HepG2 (cell line): Measurements from ENCODE around the gene TFEC. TPM values are rescaled to one million over a fixed set of nuclear protein-coding genes. Genes with fewer than 3 reads are reported as not detected.

Experiments used
- ATAC-seq: fragments of 200-7000 bp; cut with Tn5 transposase; 3 replicates; pipeline ENCODE4 v1.9.1; 2020; ENCODE audit warnings: mild to moderate bottlenecking, moderate library complexity
- BruUV-seq: library from RNA; stranded (reverse); fragments of 400-500 nt; replicated peaks from 2 replicates; lab custom pipeline; 2021; lab: Mats Ljungman, UMichigan
- CTCF ChIA-PET: fragments of 300-600 bp; formaldehyde crosslinking; extraction: SDS; loops from one replicate; lab custom pipeline; 2021; ENCODE audit warnings: low total read pairs, inconsistent platforms, low intra/inter-chr PET ratio; lab: Yijun Ruan, JAX
- POLR2A ChIA-PET: fragments of 350-600 bp; sonication (Branson Sonifier 250); formaldehyde crosslinking; loops from one replicate; lab custom pipeline; 2020; ENCODE audit warnings: antibody characterized with exemption, inconsistent platforms; lab: Yijun Ruan, JAX
- DNase-seq: peaks from one replicate; pipeline ENCODE4 v3.0.0-alpha.2; 2015; ENCODE audit warnings: low spot score
- FAIRE-seq: peaks from 3 replicates; lab custom pipeline; 2011; peaks lifted over from hg19 to GRCh38; lab: Jason Lieb, UNC
- H2AFZ ChIP-seq: one replicate; pipeline ENCODE4 v1.6.1; 2011; ENCODE audit warnings: low read length, inconsistent platforms
- H3K27ac ChIP-seq: fragments of 300-600 bp; 3 replicates; pipeline ENCODE4 v1.8.0; 2011; ENCODE audit warnings: mixed run types, mild to moderate bottlenecking, mixed read lengths, low read length, inconsistent platforms; ENCODE audit not compliant: insufficient read depth; ENCODE audit errors: extremely low read length
- H3K27me3 ChIP-seq, 2 experiments: fragments of 200-600 bp in 1 of 2; 2 replicates in 1 of 2; 3 replicates in 1 of 2; pipeline versions ENCODE4 v1.6.0 to v1.8.0; 2011; ENCODE audit warnings: low read length in 2 of 2, mild to moderate bottlenecking in 2 of 2, moderate library complexity in 2 of 2, inconsistent platforms in 1 of 2; ENCODE audit not compliant: insufficient read depth in 2 of 2, control insufficient read depth in 1 of 2
- H3K36me3 ChIP-seq, 2 experiments: fragments of 200-600 bp in 1 of 2; replicated peaks in 1 of 2; 2 replicates in 1 of 2; 3 replicates in 1 of 2; pipeline versions ENCODE4 v1.5.1 to v1.8.0; 2011; ENCODE audit warnings: low read length in 2 of 2, inconsistent platforms in 1 of 2; ENCODE audit not compliant: insufficient read depth in 2 of 2, control insufficient read depth in 1 of 2
- H3K4me1 ChIP-seq: 2 replicates; pipeline ENCODE4 v1.5.1; 2012; ENCODE audit warnings: low read length, inconsistent platforms; ENCODE audit not compliant: insufficient read depth
- H3K4me2 ChIP-seq: 2 replicates; pipeline ENCODE4 v1.6.0; 2011; ENCODE audit warnings: low read depth, low read length, inconsistent platforms
- H3K4me3 ChIP-seq, 3 experiments: fragments of 200-600 bp in 1 of 3; sonication (generic), shearing (Covaris generic) in 1 of 3; replicated peaks in 1 of 3; 2 replicates each; pipeline ENCODE4 v1.5.1; 2011 to 2016; ENCODE audit warnings: low read length in 3 of 3, inconsistent platforms in 2 of 3, low read depth in 2 of 3, mild to moderate bottlenecking in 2 of 3, control low read depth in 1 of 3, mixed read lengths in 1 of 3; ENCODE audit not compliant: insufficient read depth in 1 of 3
- H3K79me2 ChIP-seq: one replicate; pipeline ENCODE4 v1.6.1; 2011; ENCODE audit warnings: low read length, inconsistent platforms; ENCODE audit not compliant: insufficient read depth
- H3K9ac ChIP-seq: 2 replicates; pipeline ENCODE4 v1.6.0; 2011; ENCODE audit warnings: mild to moderate bottlenecking, low read depth, low read length, inconsistent platforms; ENCODE audit not compliant: insufficient read depth
- H3K9me3 ChIP-seq: 2 replicates; pipeline ENCODE4 v1.5.1; 2012; ENCODE audit warnings: mild to moderate bottlenecking, low read length
- H4K20me1 ChIP-seq: 2 replicates; pipeline ENCODE4 v1.6.0; 2011; ENCODE audit warnings: inconsistent platforms, mild to moderate bottlenecking, low read length, moderate library complexity; ENCODE audit not compliant: insufficient read depth
- HCFC1 ChIP-seq: fragments of 150-350 bp; IDR thresholded peaks from 2 replicates; pipeline ENCODE4 v1.6.1; 2014; ENCODE audit warnings: low read depth, low read length
- HDAC1 ChIP-seq: sonication (generic); formaldehyde crosslinking; IDR thresholded peaks from 2 replicates; pipeline ENCODE4 v1.5.1; 2020; ENCODE audit warnings: mild to moderate bottlenecking, missing genetic modification reagents
- HDAC6 ChIP-seq: fragments of 200-600 bp; sonication (generic); IDR thresholded peaks from 2 replicates; pipeline ENCODE4 v1.7.0; 2017; ENCODE audit warnings: mild to moderate bottlenecking, antibody characterized with exemption, low read length, low read depth
- IRF1 ChIP-seq: sonication (generic); formaldehyde crosslinking; IDR thresholded peaks from 2 replicates; pipeline ENCODE4 v1.4.0; 2020; ENCODE audit warnings: low read depth, mild to moderate bottlenecking, missing genetic modification reagents
- POLR2G ChIP-seq: fragments of 200-400 bp; formaldehyde crosslinking; IDR thresholded peaks from 2 replicates; pipeline ENCODE4 v1.6.1; 2018; ENCODE audit warnings: mild to moderate bottlenecking, low read depth, low read length, moderate library complexity
- SRSF9 ChIP-seq: fragments of 200-400 bp; formaldehyde crosslinking; IDR thresholded peaks from 2 replicates; pipeline ENCODE4 v1.6.1; 2018; ENCODE audit warnings: borderline replicate concordance, mild to moderate bottlenecking, low read depth, low read length; ENCODE audit not compliant: insufficient read depth, poor library complexity, severe bottlenecking
- STAT5B ChIP-seq: sonication (generic); formaldehyde crosslinking; IDR thresholded peaks from 2 replicates; pipeline ENCODE4 v1.4.0; 2020; ENCODE audit warnings: missing genetic modification reagents
- TARDBP ChIP-seq: sonication (generic); formaldehyde crosslinking; IDR thresholded peaks from 2 replicates; pipeline ENCODE4 v1.8.0; 2022; ENCODE audit warnings: mild to moderate bottlenecking, missing genetic modification reagents
- TGIF2 ChIP-seq: IDR thresholded peaks from 2 replicates; pipeline ENCODE4 v1.6.1; 2016; ENCODE audit warnings: control low read depth, missing compliant biosample characterization
- ZMAT3 ChIP-seq: sonication (generic); formaldehyde crosslinking; conservative IDR thresholded peaks from 2 replicates; pipeline ENCODE4 v1.7.0; 2021; ENCODE audit warnings: missing genetic modification reagents
- ZNF281 ChIP-seq: sonication (generic); formaldehyde crosslinking; IDR thresholded peaks from 2 replicates; pipeline ENCODE4 v1.4.0; 2020; ENCODE audit warnings: missing genetic modification reagents, borderline replicate concordance
- ZNF430 ChIP-seq: sonication (generic); formaldehyde crosslinking; IDR thresholded peaks from 2 replicates; pipeline ENCODE4 v1.9.0; 2021; ENCODE audit warnings: mild to moderate bottlenecking, missing genetic modification reagents
- ZSCAN20 ChIP-seq: sonication (generic); formaldehyde crosslinking; IDR thresholded peaks from 2 replicates; pipeline ENCODE4 v1.4.0; 2020; ENCODE audit warnings: missing genetic modification reagents, mild to moderate bottlenecking, borderline replicate concordance
- in situ Hi-C: cut with HindIII; loops from 2 replicates; pipeline ENCODE4 v1.10.0; 2017; ENCODE audit warnings: low pct_unique_long_range_greater_than_20kb; ENCODE audit not compliant: extremely low pct_ligation_motif_present
- intact Hi-C: fragments of 100-400 bp; cut with micrococcal nuclease; formaldehyde crosslinking; loops from one replicate; pipeline ENCODE4 v1.10.0; 2022; ENCODE audit not compliant: unreplicated experiment
- polyA plus RNA-seq, 8 experiments: library from polyadenylated mRNA; depleted of rRNA in 3 of 8; stranded (reverse) in 7 of 8; unstranded in 1 of 8; fragments of >200 nt; fragmentation: Illumina TruSeq in 4 of 8; extraction: Trizol in 4 of 8; gene quantifications; 2 replicates each; pipeline versions ENCODE4 v1.2.1 to v1.2.3, GENCODE V29; 2011 to 2016; ENCODE audit warnings: low read depth in 4 of 8, missing spikeins in 1 of 8, mixed read lengths in 1 of 8; ENCODE audit not compliant: insufficient read depth in 1 of 8
- total RNA-seq, 5 experiments: library from RNA; depleted of rRNA; stranded (reverse); fragments of >200 nt; fragmentation: Illumina TruSeq; extraction: Trizol; gene quantifications; 2 replicates each; pipeline ENCODE4 v1.2.3, GENCODE V29; 2016; ENCODE audit warnings: low read depth in 1 of 5

The TFEC gene
- total and polyA plus RNA-seq, 2 of the 13 experiments (the other 11 are each of a cell fraction or from before 2014, with no cell fraction given), result not detected

GRCh38 chr7:115984105-115984504 is 46.5 kb downstream of the TFEC start:
- TF ChIP-seq HDAC1 (CRISPR knock-in tag) (no peak), TGIF2 (no peak), STAT5B (CRISPR knock-in tag) (no peak), SRSF9 (no peak), HDAC6 (no peak), HCFC1 (no peak), ZNF430 (no peak), TARDBP (CRISPR knock-in tag) (no peak), ZSCAN20 (no peak), POLR2G (no peak), ZMAT3 (CRISPR knock-in tag) (no peak), IRF1 (CRISPR knock-in tag) (no peak), ZNF281 (CRISPR knock-in tag) (no peak)
- H4K20me1 ChIP-seq, result no peaks in the 10 kb centered on the region
- no peak overlapping the region for H3K27ac ChIP-seq
- H3K36me3 ChIP-seq, result no peaks in the 10 kb centered on the region
- H3K79me2 ChIP-seq, result no peaks in the 10 kb centered on the region
- no peak overlapping the region for H3K9ac ChIP-seq
- H3K4me2 ChIP-seq, result no peak overlapping the region
- H3K9me3 ChIP-seq, result no peaks in the 10 kb centered on the region
- H3K4me3 ChIP-seq, result no peak overlapping the region
- no peak for ATAC-seq
- no peak for FAIRE-seq
- ChIA-PET POLR2A (no interaction called here), CTCF (no interaction called here)
- H3K27me3 ChIP-seq, result no peaks in the 10 kb centered on the region
- no TSS peak for BruUV-seq
- in situ Hi-C loops, result no loop called here
- intact Hi-C loops, result no loop called here
- H3K4me1 ChIP-seq, result no peaks in the 10 kb centered on the region
- H2AFZ ChIP-seq, result no peak overlapping the region
- no peak for DNase-seq
